HepG2 (cell line): ENCODE measurements around the gene AANAT. TPM values are rescaled to one million over a fixed set of nuclear protein-coding genes. Genes with fewer than 3 reads are reported as not detected.

Experiments
- BRF2 ChIP-seq: sonication (generic); formaldehyde crosslinking; IDR thresholded peaks from 2 replicates; pipeline ENCODE4 v1.8.1; 2022; ENCODE audit warnings: mild to moderate bottlenecking, missing genetic modification reagents
- CHD4 ChIP-seq: fragments of 200-600 bp; sonication (generic); IDR thresholded peaks from 2 replicates; pipeline ENCODE4 v1.7.0; 2017; ENCODE audit warnings: mild to moderate bottlenecking, low read length, borderline replicate concordance
- FOXA1 ChIP-seq, 2 experiments: fragments of 450-650 bp in 1 of 2; sonication (generic) in 1 of 2; formaldehyde crosslinking in 1 of 2; IDR thresholded peaks; 2 replicates each; pipeline versions ENCODE4 v1.4.0 to v1.6.1; 2016 to 2020; ENCODE audit warnings: missing genetic modification reagents in 1 of 2
- FOXA3 ChIP-seq: IDR thresholded peaks from 2 replicates; pipeline ENCODE4 v1.6.1; 2016; ENCODE audit warnings: missing genetic modification reagents, missing compliant biosample characterization
- MIER3 ChIP-seq: IDR thresholded peaks from 2 replicates; pipeline ENCODE4 v1.6.1; 2016; ENCODE audit warnings: missing compliant biosample characterization, borderline replicate concordance
- NR2F6 ChIP-seq, 2 experiments: IDR thresholded peaks; 2 replicates each; pipeline ENCODE4 v1.6.1; 2016; ENCODE audit warnings: antibody characterized with exemption in 1 of 2, mild to moderate bottlenecking in 1 of 2
- PHF20 ChIP-seq: sonication (generic); formaldehyde crosslinking; IDR thresholded peaks from 2 replicates; pipeline ENCODE4 v1.5.0; 2020; ENCODE audit warnings: mild to moderate bottlenecking, missing genetic modification reagents
- SAFB2 ChIP-seq: sonication (generic); formaldehyde crosslinking; IDR thresholded peaks from 2 replicates; pipeline ENCODE4 v1.5.1; 2020; ENCODE audit warnings: missing genetic modification reagents, low read depth, mild to moderate bottlenecking, borderline replicate concordance
- SMYD3 ChIP-seq: sonication (generic); formaldehyde crosslinking; IDR thresholded peaks from 2 replicates; pipeline ENCODE4 v1.8.1; 2023; ENCODE audit warnings: mild to moderate bottlenecking, missing genetic modification reagents
- ZBTB3 ChIP-seq: sonication (generic); formaldehyde crosslinking; IDR thresholded peaks from 2 replicates; pipeline ENCODE4 v1.4.0; 2020; ENCODE audit warnings: low read depth, mild to moderate bottlenecking, moderate library complexity, missing genetic modification reagents, borderline replicate concordance
- ZFP37 ChIP-seq: sonication (generic); formaldehyde crosslinking; IDR thresholded peaks from 2 replicates; pipeline ENCODE4 v1.4.0; 2020; ENCODE audit warnings: missing genetic modification reagents, borderline replicate concordance
- ZFP41 ChIP-seq: sonication (generic); formaldehyde crosslinking; IDR thresholded peaks from 2 replicates; pipeline ENCODE4 v1.4.0; 2020; ENCODE audit warnings: mild to moderate bottlenecking, missing genetic modification reagents, borderline replicate concordance
- ZNF10 ChIP-seq: sonication (generic); formaldehyde crosslinking; IDR thresholded peaks from 2 replicates; pipeline ENCODE4 v1.4.0; 2020; ENCODE audit warnings: mild to moderate bottlenecking, low read depth, missing genetic modification reagents, borderline replicate concordance
- ZNF101 ChIP-seq: sonication (generic); formaldehyde crosslinking; IDR thresholded peaks from 2 replicates; pipeline ENCODE4 v1.4.0; 2020; ENCODE audit warnings: mild to moderate bottlenecking, low read depth, missing genetic modification reagents, borderline replicate concordance
- ZNF570 ChIP-seq: sonication (generic); formaldehyde crosslinking; IDR thresholded peaks from 2 replicates; pipeline ENCODE4 v1.4.0; 2020; ENCODE audit warnings: mild to moderate bottlenecking, missing genetic modification reagents, borderline replicate concordance
- ZNF598 ChIP-seq: sonication (generic); formaldehyde crosslinking; IDR thresholded peaks from 2 replicates; pipeline ENCODE4 v1.5.1; 2020; ENCODE audit warnings: mild to moderate bottlenecking, missing genetic modification reagents, borderline replicate concordance
- ZNF614 ChIP-seq: IDR thresholded peaks from 2 replicates; pipeline ENCODE4 v1.6.1; 2018; ENCODE audit warnings: missing biosample characterization, missing genetic modification reagents, inconsistent platforms, borderline replicate concordance
- ZNF709 ChIP-seq: sonication (generic); formaldehyde crosslinking; IDR thresholded peaks from 2 replicates; pipeline ENCODE4 v1.5.0; 2020; ENCODE audit warnings: mild to moderate bottlenecking, missing genetic modification reagents
- ZNF777 ChIP-seq: sonication (generic); formaldehyde crosslinking; IDR thresholded peaks from 2 replicates; pipeline ENCODE4 v1.4.0; 2020; ENCODE audit warnings: missing genetic modification reagents
- ZSCAN12 ChIP-seq: sonication (generic); formaldehyde crosslinking; IDR thresholded peaks from 2 replicates; pipeline ENCODE4 v1.9.0; 2021; ENCODE audit warnings: mild to moderate bottlenecking, missing genetic modification reagents
- polyA plus RNA-seq, 8 experiments: library from polyadenylated mRNA; depleted of rRNA in 3 of 8; stranded (reverse) in 7 of 8; unstranded in 1 of 8; fragments of >200 nt; fragmentation: Illumina TruSeq in 4 of 8; extraction: Trizol in 4 of 8; gene quantifications; 2 replicates each; pipeline versions ENCODE4 v1.2.1 to v1.2.3, GENCODE V29; 2011 to 2016; ENCODE audit warnings: low read depth in 4 of 8, missing spikeins in 1 of 8, mixed read lengths in 1 of 8; ENCODE audit not compliant: insufficient read depth in 1 of 8
- total RNA-seq, 5 experiments: library from RNA; depleted of rRNA; stranded (reverse); fragments of >200 nt; fragmentation: Illumina TruSeq; extraction: Trizol; gene quantifications; 2 replicates each; pipeline ENCODE4 v1.2.3, GENCODE V29; 2016; ENCODE audit warnings: low read depth in 1 of 5
- TF ChIP-seq, protein P1 (sequence below): sonication (generic); formaldehyde crosslinking; IDR thresholded peaks from 2 replicates; pipeline ENCODE4 v1.4.0; 2020; ENCODE audit warnings: missing genetic modification reagents
- TF ChIP-seq, protein P2 (sequence below): sonication (generic); formaldehyde crosslinking; IDR thresholded peaks from 2 replicates; pipeline ENCODE4 v1.4.0; 2020; ENCODE audit warnings: mild to moderate bottlenecking, missing genetic modification reagents
- TF ChIP-seq, protein P3 (sequence below): IDR thresholded peaks from 2 replicates; pipeline ENCODE4 v1.6.1; 2016; ENCODE audit warnings: mild to moderate bottlenecking

The AANAT gene
- total and polyA plus RNA-seq, 2 of the 13 experiments (the other 11 are each of a cell fraction or from before 2014, with no cell fraction given) = 0.07 TPM; not detected in 1

DNA sequence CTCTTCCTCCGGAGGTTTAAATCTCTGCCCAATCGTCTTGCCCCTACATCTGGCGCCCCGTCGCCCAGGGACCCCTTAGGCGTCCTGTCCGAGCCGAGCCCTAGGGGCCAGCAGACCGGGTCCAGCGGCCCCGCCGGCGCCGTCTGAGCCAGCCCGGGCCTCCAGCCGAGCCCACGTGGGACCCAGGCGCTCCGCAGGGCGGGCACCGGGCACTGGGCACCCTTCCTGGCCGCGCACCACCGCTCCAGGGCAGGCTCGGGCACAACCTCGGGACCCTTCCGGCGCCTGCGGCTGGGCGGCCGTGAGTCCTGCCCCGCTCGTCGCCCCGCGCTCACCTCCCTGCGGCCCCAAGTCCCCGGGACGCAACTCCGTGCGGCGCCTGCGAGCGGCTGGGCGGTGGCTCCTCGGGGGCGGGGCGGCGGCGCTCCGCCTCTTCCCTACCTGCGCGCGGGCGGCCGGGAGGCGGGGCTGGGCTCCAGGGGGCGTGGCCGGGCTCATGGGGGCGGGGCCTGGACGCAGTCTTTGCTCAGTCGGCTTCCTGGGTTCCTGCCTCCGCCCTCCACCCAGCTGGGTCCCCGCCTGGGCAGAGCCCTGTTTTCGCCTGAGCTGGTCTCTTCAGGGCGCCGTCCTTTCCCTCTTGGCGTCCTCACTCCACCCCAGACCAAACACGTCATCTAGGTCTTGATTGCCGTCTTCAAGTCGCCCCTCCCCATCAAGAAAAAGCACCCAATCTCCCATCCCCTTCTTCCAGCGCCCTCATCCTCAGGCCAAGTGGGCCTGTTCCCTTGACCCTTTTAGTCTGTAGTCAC lies 33.8 kb downstream of the AANAT start, which contains the start of gene RHBDF2 (continued):
- TF ChIP-seq, protein P1, sequence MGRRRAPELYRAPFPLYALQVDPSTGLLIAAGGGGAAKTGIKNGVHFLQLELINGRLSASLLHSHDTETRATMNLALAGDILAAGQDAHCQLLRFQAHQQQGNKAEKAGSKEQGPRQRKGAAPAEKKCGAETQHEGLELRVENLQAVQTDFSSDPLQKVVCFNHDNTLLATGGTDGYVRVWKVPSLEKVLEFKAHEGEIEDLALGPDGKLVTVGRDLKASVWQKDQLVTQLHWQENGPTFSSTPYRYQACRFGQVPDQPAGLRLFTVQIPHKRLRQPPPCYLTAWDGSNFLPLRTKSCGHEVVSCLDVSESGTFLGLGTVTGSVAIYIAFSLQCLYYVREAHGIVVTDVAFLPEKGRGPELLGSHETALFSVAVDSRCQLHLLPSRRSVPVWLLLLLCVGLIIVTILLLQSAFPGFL (CRISPR knock-in tag) = 0 out of 2 replicates have a peak, but pooled peaks have one; percentile 28
- TF ChIP-seq ZNF598 (CRISPR knock-in tag) = 0 out of 2 replicates have a peak, but pooled peaks have one; percentile 38
- no peak for TF ChIP-seq ZSCAN12 (CRISPR knock-in tag)
- TF ChIP-seq NR2F6 (IDR thresholded peaks at IDR 0.05) = no peak
- peak; percentile 11 for TF ChIP-seq NR2F6 (CRISPR knock-in tag; IDR thresholded peaks at IDR 0.05)
- TF ChIP-seq ZBTB3 = no peak
- no peak for TF ChIP-seq PHF20 (CRISPR knock-in tag)
- TF ChIP-seq ZNF570 (CRISPR knock-in tag) = no peak
- no peak for TF ChIP-seq CHD4
- peak; percentile 39; the same call in 1 of the 2 replicates for TF ChIP-seq MIER3 (CRISPR knock-in tag)
- TF ChIP-seq ZFP41 (CRISPR knock-in tag) = no peak
- TF ChIP-seq ZNF614 (CRISPR knock-in tag) = peak; percentile 50; the same call in 1 of the 2 replicates
- TF ChIP-seq FOXA1 (IDR thresholded peaks at IDR 0.05) = no peak
- TF ChIP-seq FOXA1 (CRISPR knock-in tag; IDR thresholded peaks at IDR 0.05) = 0 out of 2 replicates have a peak, but pooled peaks have one; percentile 3
- TF ChIP-seq FOXA3 (CRISPR knock-in tag) = 0 out of 2 replicates have a peak, but pooled peaks have one; percentile 4
- TF ChIP-seq ZNF101 (CRISPR knock-in tag) = no peak
- 0 out of 2 replicates have a peak, but pooled peaks have one; percentile 27 for TF ChIP-seq SAFB2 (CRISPR knock-in tag)
- TF ChIP-seq ZFP37 = 0 out of 2 replicates have a peak, but pooled peaks have one; percentile 52
- TF ChIP-seq, protein P2, sequence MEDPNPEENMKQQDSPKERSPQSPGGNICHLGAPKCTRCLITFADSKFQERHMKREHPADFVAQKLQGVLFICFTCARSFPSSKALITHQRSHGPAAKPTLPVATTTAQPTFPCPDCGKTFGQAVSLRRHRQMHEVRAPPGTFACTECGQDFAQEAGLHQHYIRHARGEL = no peak
- TF ChIP-seq BRF2 = no peak
- TF ChIP-seq SMYD3 (CRISPR knock-in tag) = no peak
- peak; percentile 77 for TF ChIP-seq ZNF777 (CRISPR knock-in tag)
- 0 out of 2 replicates have a peak, but pooled peaks have one; percentile 83 for TF ChIP-seq ZNF709 (CRISPR knock-in tag)
- TF ChIP-seq, protein P3, sequence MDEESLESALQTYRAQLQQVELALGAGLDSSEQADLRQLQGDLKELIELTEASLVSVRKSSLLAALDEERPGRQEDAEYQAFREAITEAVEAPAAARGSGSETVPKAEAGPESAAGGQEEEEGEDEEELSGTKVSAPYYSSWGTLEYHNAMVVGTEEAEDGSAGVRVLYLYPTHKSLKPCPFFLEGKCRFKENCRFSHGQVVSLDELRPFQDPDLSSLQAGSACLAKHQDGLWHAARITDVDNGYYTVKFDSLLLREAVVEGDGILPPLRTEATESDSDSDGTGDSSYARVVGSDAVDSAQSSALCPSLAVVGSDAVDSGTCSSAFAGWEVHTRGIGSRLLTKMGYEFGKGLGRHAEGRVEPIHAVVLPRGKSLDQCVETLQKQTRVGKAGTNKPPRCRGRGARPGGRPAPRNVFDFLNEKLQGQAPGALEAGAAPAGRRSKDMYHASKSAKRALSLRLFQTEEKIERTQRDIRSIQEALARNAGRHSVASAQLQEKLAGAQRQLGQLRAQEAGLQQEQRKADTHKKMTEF = no peak
- no peak for TF ChIP-seq ZNF10 (CRISPR knock-in tag)
